Keratinocyte (primary cell): ENCODE data around the gene PKP2. TPM values are rescaled to one million over a fixed set of nuclear protein-coding genes. Genes with fewer than 3 reads are reported as not detected.
A peak's percentile ranks its signal among the peaks of the same experiment; 100 is the strongest.

Experiments used
- DNase-seq: peaks from one replicate; pipeline ENCODE4 v3.0.0-alpha.2; 2011; ENCODE audit warnings: low read depth, missing footprints, low spot score
- FAIRE-seq: peaks from 2 replicates; lab custom pipeline; 2011; peaks lifted over from hg19 to GRCh38; lab: Jason Lieb, UNC
- H2AFZ ChIP-seq: 2 replicates; pipeline ENCODE4 v1.6.0; 2012; ENCODE audit warnings: low read length, control low read depth, inconsistent platforms; ENCODE audit not compliant: control insufficient read depth
- H3K27ac ChIP-seq: 2 replicates; pipeline ENCODE4 v1.5.1; 2011; ENCODE audit warnings: low read length; ENCODE audit not compliant: control insufficient read depth, insufficient read depth
- H3K27me3 ChIP-seq: 3 replicates; pipeline ENCODE4 v1.6.0; 2011; ENCODE audit warnings: low read length; ENCODE audit not compliant: control insufficient read depth, insufficient read depth; ENCODE audit errors: extremely low read depth
- H3K36me3 ChIP-seq, 2 experiments: 2 replicates in 1 of 2; 3 replicates in 1 of 2; pipeline ENCODE4 v1.5.1; 2011; ENCODE audit warnings: low read length in 2 of 2, mild to moderate bottlenecking in 1 of 2; ENCODE audit not compliant: control insufficient read depth in 2 of 2, insufficient read depth in 2 of 2; ENCODE audit errors: extremely low read depth in 1 of 2
- H3K4me1 ChIP-seq: 3 replicates; pipeline ENCODE4 v1.5.1; 2011; ENCODE audit warnings: low read length; ENCODE audit not compliant: control insufficient read depth, insufficient read depth; ENCODE audit errors: extremely low read depth
- H3K4me2 ChIP-seq: 3 replicates; pipeline ENCODE4 v1.6.0; 2011; ENCODE audit warnings: low read depth, low read length; ENCODE audit not compliant: control insufficient read depth, insufficient read depth; ENCODE audit errors: extremely low read depth
- H3K4me3 ChIP-seq, 3 experiments: fragments of 200-600 bp in 1 of 3; sonication (generic) in 1 of 3; 2 replicates in 2 of 3; 3 replicates in 1 of 3; pipeline ENCODE4 v1.5.1; 2011 to 2016; ENCODE audit warnings: low read length in 3 of 3, mild to moderate bottlenecking in 3 of 3, control low read depth in 2 of 3, inconsistent platforms in 1 of 3, low read depth in 1 of 3, mixed read lengths in 1 of 3, mixed run types in 1 of 3, moderate library complexity in 1 of 3; ENCODE audit not compliant: control insufficient read depth in 2 of 3, insufficient read depth in 2 of 3; ENCODE audit errors: extremely low read depth in 1 of 3
- H3K79me2 ChIP-seq: 2 replicates; pipeline ENCODE4 v1.6.0; 2012; ENCODE audit warnings: low read length; ENCODE audit not compliant: control insufficient read depth, insufficient read depth
- H3K9ac ChIP-seq: 3 replicates; pipeline ENCODE4 v1.6.0; 2011; ENCODE audit warnings: low read length; ENCODE audit not compliant: control insufficient read depth, insufficient read depth; ENCODE audit errors: extremely low read depth
- H3K9me1 ChIP-seq: 3 replicates; pipeline ENCODE4 v1.6.0; 2011; ENCODE audit warnings: low read length; ENCODE audit not compliant: control insufficient read depth, insufficient read depth; ENCODE audit errors: extremely low read depth
- H3K9me3 ChIP-seq: 2 replicates; pipeline ENCODE4 v1.5.1; 2012; ENCODE audit warnings: low read depth, low read length; ENCODE audit not compliant: control insufficient read depth
- H4K20me1 ChIP-seq: 3 replicates; pipeline ENCODE4 v1.6.0; 2011; ENCODE audit warnings: low read length; ENCODE audit not compliant: control insufficient read depth, insufficient read depth; ENCODE audit errors: extremely low read depth
- CTCF ChIP-seq, 3 experiments: IDR thresholded peaks in 1 of 3; conservative IDR thresholded peaks in 1 of 3; optimal IDR thresholded peaks in 1 of 3; 2 replicates in 2 of 3; 3 replicates in 1 of 3; pipeline versions ENCODE3 to v1.5.1; 2011; ENCODE audit warnings: low read length in 3 of 3, mild to moderate bottlenecking in 3 of 3, moderate library complexity in 2 of 3, control low read depth in 1 of 3, inconsistent platforms in 1 of 3; ENCODE audit not compliant: insufficient read depth in 2 of 3; ENCODE audit errors: extremely low read depth in 1 of 3
- EZH2 ChIP-seq: IDR thresholded peaks from one replicate; pipeline ENCODE4 v1.6.1; 2012; ENCODE audit warnings: inconsistent platforms, mild to moderate bottlenecking, low read length, moderate library complexity
- dilution Hi-C: fragments of 300-500 bp; cut with MboI; formaldehyde crosslinking; loops from one replicate; pipeline ENCODE4 v1.7.0; 2020; ENCODE audit warnings: low sequenced_read_pairs; ENCODE audit not compliant: extremely low pct_ligation_motif_present
- polyA plus RNA-seq, 5 experiments: library from polyadenylated mRNA; depleted of rRNA in 3 of 5; stranded (reverse) in 3 of 5; stranded (forward) in 1 of 5; unstranded in 1 of 5; fragments of >200 nt; gene quantifications; 1 replicate in 1 of 5; 2 replicates in 3 of 5; 3 replicates in 1 of 5; pipeline versions ENCODE4 v1.2.1 to v1.2.3, GENCODE V29; 2011 to 2012; ENCODE audit warnings: missing spikeins in 2 of 5, low read depth in 1 of 5, low replicate concordance in 1 of 5

PKP2 gene
- polyA plus RNA-seq, 1 donor (not counting 4 experiments of a cell fraction or from before 2014, with no cell fraction given): 50.4 TPM

- Histone ChIP-seq H3K79me2 (no peaks in the 10 kb centered on the region), H4K20me1 (no peaks in the 10 kb centered on the region), H3K27ac (no peak overlapping the region), H3K4me3 (no peak overlapping the region), H3K4me2 (no peak overlapping the region), H2AFZ (no peak overlapping the region), H3K27me3 (no peaks in the 10 kb centered on the region), H3K9ac (no peak overlapping the region), H3K9me3 (no peaks in the 10 kb centered on the region), H3K9me1 (no peaks in the 10 kb centered on the region), H3K36me3 (no peaks in the 10 kb centered on the region), H3K4me1 (peaks cover 4% of the 10 kb centered on the region)
- TF ChIP-seq CTCF (optimal IDR thresholded peaks at IDR 0.05 in 1 of 3, IDR thresholded peaks at IDR 0.05 in 1 of 3, conservative IDR thresholded peaks at IDR 0.05 in 1 of 3; ENCODE audit: extremely low read depth in 1 of 3, insufficient read depth in 2 of 3, low read length in 3 of 3): no peak
- DNase-seq (no peak), FAIRE-seq (no peak)
- dilution Hi-C loops: no loop called here
Measured at GRCh38 chr12:32777159-32777558, 119.4 kb downstream of the PKP2 start.

- H4K20me1 ChIP-seq: no peaks in the 10 kb centered on the region
- no peaks in the 10 kb centered on the region for H3K9me1 ChIP-seq
- dilution Hi-C loops: no loop called here
- H3K27ac ChIP-seq: no peak overlapping the region
- H3K9me3 ChIP-seq: no peaks in the 10 kb centered on the region
- FAIRE-seq (peak; percentile 51), DNase-seq (no peak)
- no peaks in the 10 kb centered on the region for H3K36me3 ChIP-seq
- H2AFZ ChIP-seq: peak overlapping the region; percentile 11
- TF ChIP-seq CTCF (optimal IDR thresholded peaks at IDR 0.05 in 1 of 3, IDR thresholded peaks at IDR 0.05 in 1 of 3, conservative IDR thresholded peaks at IDR 0.05 in 1 of 3; ENCODE audit: extremely low read depth in 1 of 3, insufficient read depth in 2 of 3, low read length in 3 of 3) (no peak), EZH2 (no peak)
- no peak overlapping the region for H3K4me2 ChIP-seq
- no peaks in the 10 kb centered on the region for H3K27me3 ChIP-seq
- H3K4me3 ChIP-seq: no peak overlapping the region
- peaks cover 4% of the 10 kb centered on the region for H3K4me1 ChIP-seq
- H3K9ac ChIP-seq: no peak overlapping the region
- no peaks in the 10 kb centered on the region for H3K79me2 ChIP-seq
Measured at GRCh38 chr12:32776258-32776657, 120.3 kb downstream of the PKP2 start.
